GM13977 (cell line): Measurements from ENCODE around the gene FOXO1.

Source experiments
- DNase-seq: peaks from one replicate; pipeline ENCODE4 v3.0.0; 2012; ENCODE audit warnings: low spot score
- CTCF ChIP-seq: IDR thresholded peaks from 2 replicates; pipeline ENCODE4 v1.5.1; 2012; ENCODE audit warnings: mild to moderate bottlenecking, control low read depth; ENCODE audit not compliant: insufficient read depth; ENCODE audit errors: extremely low read depth, missing control alignments
- in situ Hi-C: fragments of 300-500 bp; cut with MboI; formaldehyde crosslinking; loops from one replicate; pipeline ENCODE4 v1.12.0; 2022; ENCODE audit warnings: low sequenced_read_pairs, low pct_unique_long_range_greater_than_20kb, mixed read lengths, inconsistent platforms; ENCODE audit not compliant: unreplicated experiment

The FOXO1 gene

GRCh38 chr13:40660692-40661091, 5.7 kb downstream of the FOXO1 start:
- in situ Hi-C loops: no loop called here
- TF ChIP-seq CTCF: no peak
- DNase-seq: no peak

- no peak for DNase-seq
- in situ Hi-C loops: no loop called here
- TF ChIP-seq CTCF: no peak
Measured at GRCh38 chr13:40660141-40660664, 6.2 kb downstream of the FOXO1 start.

GRCh38 chr13:40657951-40658350, 8.5 kb downstream of the FOXO1 start:
- in situ Hi-C loops: no loop called here
- no peak for DNase-seq
- TF ChIP-seq CTCF: no peak

- no peak for TF ChIP-seq CTCF
- no peak for DNase-seq
- in situ Hi-C loops: no loop called here
Measured at GRCh38 chr13:40657307-40657706, 9.1 kb downstream of the FOXO1 start.

- no peak for DNase-seq
- in situ Hi-C loops: no loop called here
- TF ChIP-seq CTCF: no peak
Measured at GRCh38 chr13:40656358-40656757, 10.1 kb downstream of the FOXO1 start.

- no peak for DNase-seq
- in situ Hi-C loops: no loop called here
- no peak for TF ChIP-seq CTCF
Measured at GRCh38 chr13:40653527-40654318, 12.7 kb downstream of the FOXO1 start.
